GM18502 (cell line): ENCODE data around the gene PCDH9.
"Not testable (repeated sequence)": the region's sequence is repeated elsewhere in the genome, so short reads cannot be mapped to it uniquely, and the experiment has no call there.

ENCODE experiments used
- ATAC-seq: cut with Tn5 transposase; IDR thresholded peaks from one replicate; pipeline ENCODE4 v1.9.1; 2021; ENCODE audit warnings: mild to moderate bottlenecking; ENCODE audit not compliant: unreplicated experiment, poor library complexity

Gene PCDH9

GRCh38 chr13:66341635-66342377 is 888.3 kb downstream of the PCDH9 start:
- ATAC-seq: no peak

- ATAC-seq: no peak
Measured at GRCh38 chr13:66339214-66339613, 890.9 kb downstream of the PCDH9 start.

DNA sequence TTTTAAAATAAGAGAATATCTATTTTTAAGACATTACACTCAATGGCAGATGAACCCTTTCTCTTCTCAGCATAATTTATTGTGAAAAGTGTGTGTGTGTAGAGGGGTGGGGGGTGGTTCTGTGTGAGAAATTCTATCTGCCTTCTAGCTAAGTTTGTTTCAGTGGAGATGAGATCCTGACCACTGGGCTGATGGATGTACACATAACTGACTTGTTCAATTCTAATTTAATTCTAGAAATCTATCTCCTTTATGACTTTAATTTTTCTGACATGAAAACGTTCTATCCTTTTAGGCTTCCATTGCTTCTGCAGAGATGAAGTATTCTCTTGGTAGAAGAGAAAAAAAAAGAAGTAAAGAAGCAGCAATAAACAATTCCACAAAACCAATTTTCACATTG is 891.6 kb downstream of the PCDH9 start:
- ATAC-seq: no peak

- no peak for ATAC-seq
Measured at GRCh38 chr13:66335626-66336025, 894.5 kb downstream of the PCDH9 start.

GRCh38 chr13:66329988-66330451 is 900.1 kb downstream of the PCDH9 start:
- no peak for ATAC-seq

- ATAC-seq: no peak
Measured at GRCh38 chr13:66328476-66328875, 901.7 kb downstream of the PCDH9 start.

DNA sequence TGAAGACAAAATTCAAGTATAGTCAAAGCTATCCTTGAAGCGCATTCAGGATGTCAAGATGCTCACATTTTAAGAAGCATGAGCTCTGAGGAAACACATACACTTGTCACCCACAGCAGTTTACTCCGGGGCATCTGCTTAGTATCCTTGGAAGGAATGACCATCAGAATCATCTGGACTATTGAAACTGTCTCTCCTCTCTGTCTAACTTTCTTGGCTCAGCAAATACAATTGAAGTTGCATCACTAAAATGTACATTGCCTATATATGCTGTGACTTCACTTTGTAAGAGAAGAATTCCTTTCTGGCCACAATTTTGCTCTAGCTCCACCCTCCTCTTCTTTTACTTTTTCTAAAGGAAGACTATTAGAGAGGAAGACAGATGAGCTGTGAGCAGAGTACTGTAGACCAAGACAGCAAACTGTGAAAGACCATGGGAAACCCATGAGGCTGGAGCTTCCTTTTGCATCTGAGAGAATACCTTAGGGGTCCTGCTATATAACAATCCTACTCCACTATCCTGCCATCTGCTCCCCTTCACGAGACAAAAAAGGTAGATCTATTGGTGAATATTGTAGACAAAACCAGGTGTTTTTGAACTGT is 906.3 kb downstream of the PCDH9 start:
- ATAC-seq: no peak

DNA sequence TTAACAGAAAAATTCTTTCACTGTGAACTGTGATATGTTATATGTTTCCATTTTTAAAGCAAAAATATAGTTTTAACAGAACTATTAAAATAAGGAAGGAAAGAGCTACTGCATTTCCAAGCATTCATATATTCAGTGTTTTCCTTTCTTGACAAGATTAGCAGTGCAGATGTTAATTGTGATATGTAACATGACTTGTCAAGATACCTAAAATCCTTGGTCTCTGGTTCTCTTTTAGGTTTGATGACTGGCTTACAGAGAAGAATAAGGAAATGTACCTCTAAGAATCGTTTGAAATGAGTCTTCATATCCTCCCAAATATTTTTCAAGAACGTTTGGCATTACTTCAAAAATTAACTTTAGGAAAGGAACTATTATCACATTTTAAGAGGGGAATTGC is 907.2 kb downstream of the PCDH9 start:
- ATAC-seq: no peak

DNA sequence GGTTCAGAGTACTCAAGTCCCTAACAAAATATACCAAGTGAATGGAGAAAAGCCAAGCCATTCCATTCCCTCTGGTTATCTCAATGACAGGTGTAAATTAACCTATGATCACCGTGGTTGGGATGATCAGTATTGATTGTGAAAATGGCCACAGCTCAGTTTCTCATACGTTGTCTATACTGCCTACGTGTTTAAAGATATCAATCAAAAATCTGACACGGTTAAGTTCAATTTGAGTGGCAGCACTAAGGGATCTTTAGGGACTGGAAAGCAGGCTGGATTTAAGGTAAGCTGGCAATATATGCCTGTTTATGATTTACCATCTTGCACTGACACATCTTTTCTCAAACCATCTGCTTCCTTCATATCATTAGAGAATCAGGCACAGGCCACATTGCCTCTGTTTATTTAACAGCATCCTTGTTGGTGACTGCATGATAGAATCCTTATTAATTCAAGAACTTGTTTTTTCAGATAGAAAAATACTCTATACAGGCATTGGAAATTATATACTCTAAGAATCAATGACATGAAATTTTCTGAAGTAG is 907.9 kb downstream of the PCDH9 start:
- ATAC-seq: no peak

GRCh38 chr13:66314911-66315310 is 915.2 kb downstream of the PCDH9 start:
- no peak for ATAC-seq

DNA sequence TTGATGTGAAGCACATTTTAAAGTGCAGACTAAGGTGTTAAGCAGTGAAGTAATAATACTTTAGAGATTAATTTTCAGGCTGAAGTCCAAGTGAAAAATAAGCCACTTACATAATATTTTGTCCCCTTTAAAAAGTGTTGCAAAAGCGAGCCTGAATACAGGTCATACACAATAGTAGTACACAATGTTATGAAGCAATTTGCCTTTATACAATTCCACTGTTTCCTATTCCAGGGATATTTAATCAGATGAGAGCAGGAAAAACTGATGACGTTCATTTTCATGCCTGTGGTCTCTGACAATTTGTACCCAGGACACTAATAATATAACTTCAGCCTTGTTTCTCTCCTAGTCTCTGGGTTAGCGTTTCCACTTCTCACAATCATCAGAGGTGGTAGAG is 916.7 kb downstream of the PCDH9 start:
- no peak for ATAC-seq

GRCh38 chr13:66312312-66313087 is 917.6 kb downstream of the PCDH9 start:
- no peak for ATAC-seq

- ATAC-seq: no peak
Measured at GRCh38 chr13:66305961-66306617, 924.0 kb downstream of the PCDH9 start.

GRCh38 chr13:66301482-66301881 is 928.7 kb downstream of the PCDH9 start:
- ATAC-seq: no peak

DNA sequence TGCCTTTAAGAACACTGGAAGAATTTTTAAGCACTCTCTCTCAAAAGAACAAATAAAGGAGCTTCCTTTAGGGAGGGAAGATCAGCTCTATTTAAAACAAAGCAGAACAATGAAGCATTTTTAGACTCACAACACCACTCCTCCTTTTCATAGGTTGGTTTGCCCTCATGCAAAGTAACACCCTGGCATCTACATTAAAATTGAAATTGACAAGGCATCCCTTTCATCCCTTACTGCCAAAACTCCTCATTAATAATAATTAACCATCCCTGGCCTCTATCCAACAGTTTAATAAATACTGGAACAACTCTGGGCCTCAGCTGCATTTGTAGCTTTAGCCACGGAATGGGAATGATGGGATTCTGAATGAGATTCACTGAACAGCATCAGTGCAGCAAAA is 929.1 kb downstream of the PCDH9 start:
- no peak for ATAC-seq

GRCh38 chr13:66296875-66297274 is 933.3 kb downstream of the PCDH9 start:
- no peak for ATAC-seq

DNA sequence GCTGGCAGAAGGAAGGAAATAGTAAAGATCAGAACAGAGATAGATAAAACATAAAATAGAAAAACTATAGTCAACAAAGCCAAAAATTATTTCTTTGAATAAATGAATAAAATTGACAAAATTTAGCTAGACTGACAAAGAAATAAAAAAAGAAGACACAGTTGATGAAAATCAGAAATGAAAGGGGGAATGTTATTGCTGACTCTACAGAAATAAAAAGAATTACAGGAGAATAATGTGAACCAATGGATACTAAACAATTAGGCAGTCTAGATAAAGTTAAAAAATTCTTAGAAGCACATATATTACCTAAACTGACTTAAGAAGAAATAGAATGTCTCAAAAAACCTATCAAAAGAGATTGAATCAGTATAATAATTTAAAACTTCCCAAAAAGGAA is 933.8 kb downstream of the PCDH9 start:
- no peak for ATAC-seq

DNA sequence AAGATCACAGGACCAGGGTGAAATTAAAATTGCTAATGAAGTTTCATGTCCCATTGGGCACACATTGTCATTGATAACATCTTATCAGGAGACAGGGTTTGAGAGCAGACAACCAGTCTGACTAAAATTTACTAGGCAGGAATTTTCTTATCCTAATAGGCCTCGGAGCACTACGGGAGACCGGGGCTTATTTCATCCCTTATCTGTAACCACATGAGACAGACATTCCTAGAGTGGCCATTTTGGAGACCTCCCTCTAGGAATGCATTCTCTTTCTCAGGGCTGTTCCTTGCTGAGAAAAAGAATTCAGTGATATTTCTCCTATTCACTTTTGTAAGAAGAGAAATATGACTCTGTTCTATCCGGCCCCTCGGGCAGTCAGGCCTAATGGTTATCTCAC is 943.3 kb downstream of the PCDH9 start:
- not testable (repeated sequence) for ATAC-seq

DNA sequence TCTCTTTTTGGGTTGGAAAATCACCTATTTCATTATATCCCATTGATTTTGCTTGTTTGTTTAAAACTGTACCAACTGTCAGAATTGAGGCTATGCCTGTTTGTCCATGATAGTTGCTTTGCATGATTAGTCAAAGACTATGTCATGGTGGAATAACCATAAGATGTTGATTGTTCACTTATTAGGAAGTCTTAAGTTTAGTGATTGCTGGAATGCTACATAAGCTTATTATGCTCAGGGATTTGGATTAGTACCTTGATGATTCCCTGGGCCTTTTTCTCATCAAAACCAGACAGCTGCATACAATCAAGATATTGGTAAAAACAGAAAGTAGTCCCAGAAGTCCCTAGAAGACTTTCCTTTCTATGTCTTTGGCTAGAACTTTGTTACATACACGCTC is 954.7 kb downstream of the PCDH9 start:
- no peak for ATAC-seq

DNA sequence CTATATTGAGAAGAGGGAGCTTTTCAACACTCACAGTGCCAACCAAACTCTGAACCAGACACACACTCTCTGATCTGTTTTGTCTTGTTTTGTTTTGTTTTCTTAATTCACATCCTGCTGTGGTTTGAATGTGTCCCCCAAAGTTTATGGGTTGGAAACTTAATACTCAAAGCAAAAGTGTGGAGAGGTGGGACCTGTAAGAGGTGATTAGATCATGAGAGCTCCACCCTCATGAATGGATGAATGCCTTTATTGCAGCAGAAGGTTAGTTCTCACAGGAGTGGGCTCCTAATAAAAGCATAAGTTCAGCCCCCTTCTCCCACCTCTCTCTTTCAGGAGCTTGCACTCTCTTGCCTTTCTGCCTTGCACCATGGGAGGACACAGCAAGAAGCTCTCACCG is 957.1 kb downstream of the PCDH9 start:
- no peak for ATAC-seq

DNA sequence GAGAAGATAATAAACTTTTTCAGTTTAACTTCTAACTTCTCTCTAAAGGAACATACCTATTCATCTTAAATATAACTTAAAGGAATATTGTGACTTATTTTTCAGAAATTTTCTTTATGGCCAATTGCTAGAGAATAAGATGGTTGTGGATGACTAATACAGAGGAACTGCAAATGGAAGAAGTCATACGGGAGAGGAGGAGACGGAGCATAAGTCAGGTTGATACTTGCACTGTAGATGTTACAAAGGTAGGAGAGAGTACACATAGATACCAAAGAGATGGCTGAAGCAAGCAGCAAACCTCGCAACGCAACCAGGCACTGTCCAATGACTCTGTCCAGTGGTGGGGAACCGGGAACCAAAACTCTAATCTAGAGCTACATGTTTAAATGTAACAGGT is 963.4 kb downstream of the PCDH9 start:
- ATAC-seq: no peak
